Endodermal cell (in vitro differentiated cells): ENCODE measurements around the gene CTNND2. TPM values are rescaled to one million over a fixed set of nuclear protein-coding genes. Genes with fewer than 3 reads are reported as not detected.

Source experiments
- DNase-seq: peaks from one replicate; pipeline ENCODE4 v3.0.0-alpha.2; 2017
- H3K27ac ChIP-seq: 2 replicates; pipeline ENCODE4 v1.5.1; 2013; ENCODE audit warnings: mild to moderate bottlenecking, low read depth, low read length, moderate library complexity
- H3K27me3 ChIP-seq: 2 replicates; pipeline ENCODE4 v1.6.1; 2013; ENCODE audit warnings: mild to moderate bottlenecking, low read length, moderate library complexity; ENCODE audit not compliant: insufficient read depth, control insufficient read depth, poor library complexity, severe bottlenecking
- H3K36me3 ChIP-seq: 2 replicates; pipeline ENCODE4 v1.7.0; 2013; ENCODE audit warnings: mild to moderate bottlenecking, low read length, moderate library complexity; ENCODE audit not compliant: control insufficient read depth, insufficient read depth
- H3K4me1 ChIP-seq: one replicate; pipeline ENCODE4 v1.7.0; 2013; ENCODE audit warnings: low read length; ENCODE audit not compliant: control insufficient read depth, insufficient read depth
- H3K4me3 ChIP-seq: 2 replicates; pipeline ENCODE4 v1.5.1; 2013; ENCODE audit warnings: mild to moderate bottlenecking, low read length, moderate library complexity
- H3K9ac ChIP-seq: 2 replicates; pipeline ENCODE4 v1.6.1; 2013; ENCODE audit warnings: mild to moderate bottlenecking, low read length, moderate library complexity; ENCODE audit not compliant: poor library complexity, severe bottlenecking; ENCODE audit errors: extremely low read depth
- H3K9me3 ChIP-seq: 2 replicates; pipeline ENCODE4 v1.6.1; 2013; ENCODE audit warnings: mild to moderate bottlenecking, low read length, moderate library complexity; ENCODE audit not compliant: control insufficient read depth
- H3K27ac Mint-ChIP-seq: 2 replicates; pipeline ENCODE4 v1.8.0; 2020; ENCODE audit warnings: mixed read lengths
- H3K27me3 Mint-ChIP-seq: 2 replicates; pipeline ENCODE4 v1.8.0; 2021; ENCODE audit warnings: mild to moderate bottlenecking, mixed read lengths; ENCODE audit not compliant: insufficient read depth
- H3K36me3 Mint-ChIP-seq: 2 replicates; pipeline ENCODE4 v1.8.0; 2020; ENCODE audit warnings: low read depth, mixed read lengths
- H3K4me1 Mint-ChIP-seq: 2 replicates; pipeline ENCODE4 v1.8.0; 2020; ENCODE audit warnings: mixed read lengths
- H3K4me3 Mint-ChIP-seq: 2 replicates; pipeline ENCODE4 v1.8.0; 2020; ENCODE audit warnings: mild to moderate bottlenecking, moderate library complexity, mixed read lengths
- H3K9me3 Mint-ChIP-seq: 2 replicates; pipeline ENCODE4 v1.8.0; 2020; ENCODE audit warnings: mild to moderate bottlenecking, mixed read lengths
- CTCF ChIP-seq: fragments of 200-600 bp; sonication (generic); conservative IDR thresholded peaks from 2 replicates; pipeline ENCODE4 v1.5.0; 2021; ENCODE audit warnings: antibody characterized with exemption, mild to moderate bottlenecking
- WGBS, 2 experiments: methylation state at CpG; one replicate each; pipeline versions ENCODE4 v1.1.5 to v1.1.7; 2013; ENCODE audit warnings: missing lambda C conversion rate in 2 of 2, mixed read lengths in 1 of 2; ENCODE audit not compliant: insufficient coverage in 1 of 2, insufficient read length in 1 of 2; 5-methylcytosine and 5-hydroxymethylcytosine counted together
- total RNA-seq, 2 donors: library from RNA; stranded (reverse); fragmentation: NEBNext Ultra II Directional in 1 of 2; extraction: Animal tissue kit (Norgen Biotek cat#: 25700) in 1 of 2; gene quantifications; 2 replicates in 1 of 2; 3 replicates in 1 of 2; pipeline ENCODE4 v1.2.1, GENCODE V29; 2021

The CTNND2 gene
- total RNA-seq, 2 donors from 2014 or later: 6.5 to 10.3 TPM

GRCh38 chr5:11758321-11758720 is 145.9 kb downstream of the CTNND2 start:
- H3K4me3 Mint-ChIP-seq: no peak overlapping the region
- no peak overlapping the region for H3K9ac ChIP-seq
- H3K27ac Mint-ChIP-seq: no peak overlapping the region
- WGBS, 2 experiments: 100% methylated on average over 1 of the region's 1 CpG; no CpG with 5 or more reads in 1 of the 2 experiments
- peaks cover 2% of the 10 kb centered on the region for H3K27me3 Mint-ChIP-seq
- no peak for DNase-seq
- H3K36me3 ChIP-seq: no peaks in the 10 kb centered on the region
- H3K9me3 ChIP-seq: no peaks in the 10 kb centered on the region
- H3K4me1 Mint-ChIP-seq: no peaks in the 10 kb centered on the region
- no peaks in the 10 kb centered on the region for H3K27me3 ChIP-seq
- no peak overlapping the region for H3K27ac ChIP-seq
- no peaks in the 10 kb centered on the region for H3K36me3 Mint-ChIP-seq
- TF ChIP-seq CTCF: no peak
- H3K4me1 ChIP-seq: no peaks in the 10 kb centered on the region
- no peak overlapping the region for H3K4me3 ChIP-seq
- H3K9me3 Mint-ChIP-seq: peaks cover 4% of the 10 kb centered on the region

GRCh38 chr5:11757661-11758060 is 146.6 kb downstream of the CTNND2 start:
- Mint-ChIP-seq H3K9me3 (peaks cover 1% of the 10 kb centered on the region), H3K36me3 (no peaks in the 10 kb centered on the region), H3K4me1 (no peaks in the 10 kb centered on the region), H3K27ac (no peak overlapping the region), H3K4me3 (no peak overlapping the region), H3K27me3 (peaks cover 2% of the 10 kb centered on the region)
- Histone ChIP-seq H3K36me3 (no peaks in the 10 kb centered on the region), H3K9ac (no peak overlapping the region), H3K9me3 (no peaks in the 10 kb centered on the region), H3K27ac (no peak overlapping the region), H3K27me3 (no peaks in the 10 kb centered on the region), H3K4me1 (no peaks in the 10 kb centered on the region), H3K4me3 (no peak overlapping the region)
- no peak for DNase-seq
- no peak for TF ChIP-seq CTCF
- 82% methylated on average over 1 of the region's 1 CpG; no CpG with 5 or more reads in 1 of the 2 experiments for WGBS, 2 experiments

- Histone ChIP-seq H3K4me3 (no peak overlapping the region), H3K27me3 (no peaks in the 10 kb centered on the region), H3K9me3 (no peaks in the 10 kb centered on the region), H3K36me3 (no peaks in the 10 kb centered on the region), H3K4me1 (peaks cover 10% of the 10 kb centered on the region), H3K9ac (no peak overlapping the region), H3K27ac (no peak overlapping the region)
- Mint-ChIP-seq H3K4me1 (peaks cover 14% of the 10 kb centered on the region), H3K36me3 (no peaks in the 10 kb centered on the region), H3K27ac (no peak overlapping the region), H3K9me3 (peaks cover 12% of the 10 kb centered on the region), H3K27me3 (no peaks in the 10 kb centered on the region), H3K4me3 (no peak overlapping the region)
- DNase-seq: no peak
- WGBS, 2 experiments: 79 to 83% methylated on average over 1 to 3 of the region's 3 CpGs
- no peak for TF ChIP-seq CTCF
These were observed 167.2 kb downstream of the CTNND2 start for GRCh38 chr5:11737010-11737409.
